ENCODE data around the gene DNAAF8.

Gene DNAAF8

GRCh38 chr16:4687416-4687815 is 46.9 kb upstream of the DNAAF8 start:
- peak overlapping the region; percentile 82; the same call in 1 of the 2 replicates for H3K27ac ChIP-seq
- TF ChIP-seq CTCF (conservative IDR thresholded peaks at IDR 0.05; ENCODE audit: low read depth) = no peak
- CTCF ChIA-PET = no interaction called here
- DNase-seq (ENCODE audit: low spot score) = no peak
- POLR2A ChIA-PET (ENCODE audit: low non-redundant PET) = no interaction called here

- POLR2A ChIA-PET (ENCODE audit: low non-redundant PET) = no interaction called here
- DNase-seq (ENCODE audit: low spot score) = no peak
- peak overlapping the region; percentile 82; the same call in 1 of the 2 replicates for H3K27ac ChIP-seq
- TF ChIP-seq CTCF (conservative IDR thresholded peaks at IDR 0.05; ENCODE audit: low read depth) = no peak
- CTCF ChIA-PET = no interaction called here
Measured at GRCh38 chr16:4687946-4688673, 46.2 kb upstream of the DNAAF8 start.

GRCh38 chr16:4688674-4689045 is 45.7 kb upstream of the DNAAF8 start:
- POLR2A ChIA-PET (ENCODE audit: low non-redundant PET) = no interaction called here
- H3K27ac ChIP-seq = peak overlapping the region; percentile 82; the same call in 1 of the 2 replicates
- no peak for DNase-seq (ENCODE audit: low spot score)
- CTCF ChIA-PET = no interaction called here
- TF ChIP-seq CTCF (conservative IDR thresholded peaks at IDR 0.05; ENCODE audit: low read depth) = no peak

- H3K27ac ChIP-seq = peak overlapping the region; percentile 82
- CTCF ChIA-PET = no interaction called here
- POLR2A ChIA-PET (ENCODE audit: low non-redundant PET) = no interaction called here
- TF ChIP-seq CTCF (conservative IDR thresholded peaks at IDR 0.05; ENCODE audit: low read depth) = no peak
- DNase-seq (ENCODE audit: low spot score) = no peak
Measured at GRCh38 chr16:4689091-4689671, 45.2 kb upstream of the DNAAF8 start.

- TF ChIP-seq CTCF (conservative IDR thresholded peaks at IDR 0.05; ENCODE audit: low read depth) = no peak
- DNase-seq (ENCODE audit: low spot score) = no peak
- CTCF ChIA-PET = no interaction called here
- POLR2A ChIA-PET (ENCODE audit: low non-redundant PET) = no interaction called here
- peak overlapping the region; percentile 82 for H3K27ac ChIP-seq
Measured at GRCh38 chr16:4689864-4690704, 44.3 kb upstream of the DNAAF8 start.

- TF ChIP-seq CTCF (conservative IDR thresholded peaks at IDR 0.05; ENCODE audit: low read depth) = no peak
- ChIA-PET POLR2A (ENCODE audit: low non-redundant PET) (no interaction called here), CTCF (no interaction called here)
- H3K27ac ChIP-seq = peak overlapping the region; percentile 82
- DNase-seq (ENCODE audit: low spot score) = no peak
Measured at GRCh38 chr16:4690946-4691665, 43.2 kb upstream of the DNAAF8 start.

Data from RWPE1 (cell line).